B cell (primary cell): Measurements from ENCODE around the gene TRAP1. TPM values are rescaled to one million over a fixed set of nuclear protein-coding genes. Genes with fewer than 3 reads are reported as not detected.

Experiments
- ATAC-seq: fragments of 200-7000 bp; cut with Tn5 transposase; one replicate; pipeline ENCODE4 v1.10.0; 2021; ENCODE audit warnings: low read depth, mild to moderate bottlenecking, moderate number of reproducible peaks, moderate library complexity
- CTCF ChIA-PET: fragments of 350-600 bp; sonication (Branson Sonifier 250); formaldehyde crosslinking; loops from one replicate; lab custom pipeline; 2021; ENCODE audit warnings: antibody characterized with exemption, inconsistent platforms; lab: Charles Lee
- POLR2A ChIA-PET: fragments of 350-600 bp; sonication (Branson Sonifier 250); formaldehyde crosslinking; loops from one replicate; lab custom pipeline; 2021; ENCODE audit warnings: antibody characterized with exemption; lab: Charles Lee
- DNase-seq: peaks from one replicate; pipeline ENCODE4 v3.0.0; 2013
- H2AFZ ChIP-seq: 2 replicates; pipeline ENCODE4 v1.6.1; 2012; ENCODE audit warnings: mild to moderate bottlenecking, low read depth, low read length; ENCODE audit not compliant: insufficient read depth, poor library complexity, severe bottlenecking
- H3K27ac ChIP-seq, 2 donors: 1 replicate in 1 of 2; 2 replicates in 1 of 2; pipeline ENCODE4 v1.5.1; 2012 to 2013; ENCODE audit warnings: low read length in 2 of 2, mild to moderate bottlenecking in 2 of 2, moderate library complexity in 1 of 2
- H3K27me3 ChIP-seq, 4 experiments: fragments of 200-600 bp in 1 of 4; sonication (generic) in 1 of 4; replicated peaks in 1 of 4; 1 replicate in 2 of 4; 2 replicates in 2 of 4; pipeline versions ENCODE4 v1.6.1 to v1.7.0; 2013 to 2016; ENCODE audit warnings: low read length in 3 of 4, mild to moderate bottlenecking in 2 of 4, mixed read lengths in 1 of 4, moderate library complexity in 1 of 4; ENCODE audit not compliant: insufficient read depth in 4 of 4, control insufficient read depth in 3 of 4; ENCODE audit errors: control extremely low read depth in 1 of 4
- H3K36me3 ChIP-seq, 2 experiments: replicated peaks in 1 of 2; 1 replicate in 1 of 2; 2 replicates in 1 of 2; pipeline versions ENCODE4 v1.6.1 to v1.7.1; 2013; ENCODE audit warnings: low read length in 1 of 2; ENCODE audit not compliant: insufficient read depth in 2 of 2, control insufficient read depth in 1 of 2; ENCODE audit errors: control extremely low read depth in 1 of 2, extremely low read depth in 1 of 2
- H3K4me1 ChIP-seq, 2 donors: fragments of 200-600 bp in 1 of 2; sonication (generic) in 1 of 2; 1 replicate in 1 of 2; 2 replicates in 1 of 2; pipeline versions ENCODE4 v1.5.1 to v1.6.1; 2013 to 2017; ENCODE audit warnings: low read length in 2 of 2; ENCODE audit not compliant: control insufficient read depth in 2 of 2, insufficient read depth in 2 of 2
- H3K4me2 ChIP-seq: replicated peaks from 2 replicates; pipeline ENCODE3; 2012; ENCODE audit warnings: mild to moderate bottlenecking, low read depth, low read length; ENCODE audit not compliant: poor library complexity, severe bottlenecking
- H3K4me3 ChIP-seq, 5 experiments: fragments of 200-600 bp in 1 of 5; sonication (generic) in 1 of 5; 1 replicate in 3 of 5; 2 replicates in 2 of 5; pipeline versions ENCODE4 v1.5.1 to v1.7.0; 2011 to 2016; ENCODE audit warnings: low read length in 4 of 5, mild to moderate bottlenecking in 4 of 5, low read depth in 2 of 5, control low read depth in 1 of 5, moderate library complexity in 1 of 5; ENCODE audit not compliant: insufficient read depth in 1 of 5; ENCODE audit errors: control extremely low read depth in 1 of 5, extremely low read depth in 1 of 5
- H3K79me2 ChIP-seq: fragments of 200-600 bp; sonication (generic); one replicate; pipeline ENCODE4 v1.6.0; 2016; ENCODE audit warnings: low read length; ENCODE audit not compliant: control insufficient read depth, insufficient read depth
- H3K9ac ChIP-seq: fragments of 200-600 bp; sonication (generic); 2 replicates; pipeline ENCODE4 v1.6.1; 2017; ENCODE audit warnings: mild to moderate bottlenecking, low read length, moderate library complexity
- H3K9me3 ChIP-seq, 3 donors: one replicate each; pipeline versions ENCODE4 v1.6.1 to v1.7.1; 2013; ENCODE audit warnings: low read length in 2 of 3; ENCODE audit not compliant: control insufficient read depth in 2 of 3, insufficient read depth in 1 of 3; ENCODE audit errors: control extremely low read depth in 1 of 3
- H4K20me1 ChIP-seq: 2 replicates; pipeline ENCODE4 v1.6.0; 2012; ENCODE audit warnings: mild to moderate bottlenecking, low read length; ENCODE audit not compliant: insufficient read depth, control insufficient read depth, poor library complexity, severe bottlenecking
- H3K27ac Mint-ChIP-seq: one replicate; pipeline ENCODE4 v1.8.0; 2021; ENCODE audit warnings: mixed read lengths
- H3K27me3 Mint-ChIP-seq: one replicate; pipeline ENCODE4 v1.8.0; 2021; ENCODE audit warnings: mixed read lengths
- H3K4me1 Mint-ChIP-seq: one replicate; pipeline ENCODE4 v1.8.0; 2021; ENCODE audit warnings: mixed read lengths
- H3K4me3 Mint-ChIP-seq: one replicate; pipeline ENCODE4 v1.8.0; 2021; ENCODE audit warnings: mixed read lengths
- H3K9me3 Mint-ChIP-seq: one replicate; pipeline ENCODE4 v1.8.0; 2022; ENCODE audit warnings: mixed read lengths; ENCODE audit not compliant: insufficient read depth
- EZH2 ChIP-seq: IDR thresholded peaks from 2 replicates; pipeline ENCODE4 v1.6.1; 2012; ENCODE audit warnings: borderline replicate concordance, low read depth, mild to moderate bottlenecking, moderate library complexity, low read length; ENCODE audit not compliant: insufficient read depth, poor library complexity, severe bottlenecking
- WGBS: methylation state at CpG from one replicate; pipeline ENCODE4 v1.1.5; 2013; ENCODE audit warnings: missing lambda C conversion rate; ENCODE audit not compliant: insufficient coverage; 5-methylcytosine and 5-hydroxymethylcytosine counted together
- intact Hi-C: fragments of 100-400 bp; cut with micrococcal nuclease; formaldehyde crosslinking; loops from one replicate; pipeline ENCODE4 v1.10.0; 2022
- polyA minus RNA-seq: library from RNA; depleted of rRNA, polyadenylated mRNA; stranded (reverse); fragments of >200 nt; gene quantifications from 2 replicates; pipeline ENCODE4 v1.2.3, GENCODE V29; 2012
- polyA plus RNA-seq: library from polyadenylated mRNA; depleted of rRNA; stranded (reverse); fragments of >200 nt; gene quantifications from 2 replicates; pipeline ENCODE4 v1.2.3, GENCODE V29; 2012
- total RNA-seq, 2 donors: library from RNA; stranded (reverse); fragments of 120-200 nt in 1 of 2; gene quantifications; 1 replicate in 1 of 2; 2 replicates in 1 of 2; pipeline versions ENCODE4 v1.2.3 to v1.2.4, GENCODE V29; 2013 to 2022
- TF ChIP-seq, protein P1 (sequence below): fragments of 200-600 bp; IDR thresholded peaks from one replicate; pipeline ENCODE4 v1.8.0; 2022; ENCODE audit warnings: antibody characterized with exemption, mild to moderate bottlenecking

Gene TRAP1
- total RNA-seq (51.1 and 54.4 TPM in 2 replicates), polyA plus RNA-seq (88.4 and 123 TPM in 2 replicates), polyA minus RNA-seq (134 and 170 TPM in 2 replicates)
- total RNA-seq (2013): 54.3 TPM

DNA sequence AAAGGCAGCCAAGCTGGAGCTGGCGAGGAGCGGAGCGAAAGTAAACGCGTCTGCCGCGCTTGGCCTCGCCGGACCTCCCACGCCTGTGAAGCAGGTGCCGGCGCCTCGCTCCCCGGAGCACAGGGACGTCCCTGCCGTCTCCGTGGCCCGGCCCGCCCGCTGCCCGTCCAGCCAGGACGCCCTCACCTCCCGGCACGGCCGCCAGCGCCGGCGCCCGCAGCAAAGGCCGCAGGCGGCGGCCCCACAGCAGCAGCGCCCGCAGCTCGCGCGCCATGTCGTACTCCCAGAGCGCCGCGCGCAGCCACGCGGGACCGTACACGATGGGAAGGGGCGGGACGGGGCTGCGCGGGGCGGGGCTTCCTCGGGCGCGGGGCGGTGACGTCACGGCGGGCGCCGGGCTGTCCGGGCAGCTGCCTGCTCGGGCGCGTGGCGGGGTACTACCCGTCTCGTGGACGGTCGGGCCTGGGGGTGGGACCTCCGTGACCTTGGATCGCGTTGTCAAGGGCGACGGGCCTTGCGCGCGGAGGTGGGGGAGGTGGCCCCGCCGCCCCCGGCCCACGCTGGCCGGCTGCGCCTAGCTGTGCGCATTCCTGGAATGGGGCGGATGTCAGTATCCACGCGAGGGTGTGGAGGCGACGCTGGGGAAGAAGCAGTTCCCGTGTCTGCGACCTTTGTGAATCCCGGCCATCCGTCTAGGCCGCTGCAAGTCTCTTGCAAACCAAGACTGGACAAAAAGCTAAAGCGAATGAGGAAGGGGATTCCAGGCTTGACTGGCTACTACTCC is at the start of gene TRAP1:
Gene TRAP1, minus strand, starts transcription at position 290 of the 784 bp plus-strand sequence. Its CDS starts 16 bp downstream, at position 274.
- under 1% methylated on average over 95 of the region's 95 CpGs for WGBS
- peak; percentile 97 for ATAC-seq

More for the DNA sequence above, at the start of gene TRAP1:
- peak within 1 kb of the TSS; percentile 58 to 98 (median 90) for H3K4me3 ChIP-seq
- H3K27me3 Mint-ChIP-seq: no peaks in the 10 kb centered on the region
- H2AFZ ChIP-seq: peak within 1 kb of the TSS; percentile 92
- H3K4me2 ChIP-seq: peak within 1 kb of the TSS; percentile 98
- ChIA-PET CTCF (interaction anchor here (0.5 to 1.6 kb wide), 2 partner anchors 26 to 508 kb away, joined by 4 to 5 read pairs; no protein-coding TSS in a partner anchor), POLR2A (no interaction called here)
- no peaks in the 10 kb centered on the region for H3K9me3 Mint-ChIP-seq
- peak within 1 kb of the TSS; percentile 94 for H3K9ac ChIP-seq
- H3K27me3 ChIP-seq: no peaks in the 10 kb centered on the region
- no peaks in the 10 kb centered on the region for H3K9me3 ChIP-seq
- peaks cover 15% of the 10 kb centered on the region for H3K4me1 Mint-ChIP-seq
- peaks cover 5% of the 10 kb centered on the region for H4K20me1 ChIP-seq
- peak within 1 kb of the TSS; percentile 91 for H3K4me3 Mint-ChIP-seq
- H3K36me3 ChIP-seq: no peaks in the 10 kb centered on the region
- TF ChIP-seq, protein P1, sequence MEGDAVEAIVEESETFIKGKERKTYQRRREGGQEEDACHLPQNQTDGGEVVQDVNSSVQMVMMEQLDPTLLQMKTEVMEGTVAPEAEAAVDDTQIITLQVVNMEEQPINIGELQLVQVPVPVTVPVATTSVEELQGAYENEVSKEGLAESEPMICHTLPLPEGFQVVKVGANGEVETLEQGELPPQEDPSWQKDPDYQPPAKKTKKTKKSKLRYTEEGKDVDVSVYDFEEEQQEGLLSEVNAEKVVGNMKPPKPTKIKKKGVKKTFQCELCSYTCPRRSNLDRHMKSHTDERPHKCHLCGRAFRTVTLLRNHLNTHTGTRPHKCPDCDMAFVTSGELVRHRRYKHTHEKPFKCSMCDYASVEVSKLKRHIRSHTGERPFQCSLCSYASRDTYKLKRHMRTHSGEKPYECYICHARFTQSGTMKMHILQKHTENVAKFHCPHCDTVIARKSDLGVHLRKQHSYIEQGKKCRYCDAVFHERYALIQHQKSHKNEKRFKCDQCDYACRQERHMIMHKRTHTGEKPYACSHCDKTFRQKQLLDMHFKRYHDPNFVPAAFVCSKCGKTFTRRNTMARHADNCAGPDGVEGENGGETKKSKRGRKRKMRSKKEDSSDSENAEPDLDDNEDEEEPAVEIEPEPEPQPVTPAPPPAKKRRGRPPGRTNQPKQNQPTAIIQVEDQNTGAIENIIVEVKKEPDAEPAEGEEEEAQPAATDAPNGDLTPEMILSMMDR: no peak
- TF ChIP-seq EZH2: no peak
- peaks cover 11 to 14% of the 10 kb centered on the region in 2 donors for H3K4me1 ChIP-seq
- peak; percentile 93 for DNase-seq
- peak within 1 kb of the TSS; percentile 69 to 91 for H3K27ac ChIP-seq
- peak within 1 kb of the TSS; percentile 87 for H3K27ac Mint-ChIP-seq
- intact Hi-C loops: loop anchor here (1.0 to 5.0 kb wide), 4 partner anchors 27 to 900 kb away; partner anchors contain the start of genes CORO7 and CREBBP
- peaks cover 48% of the 10 kb centered on the region for H3K79me2 ChIP-seq
